ENCODE measurements around the gene UBN2. TPM values are rescaled to one million over a fixed set of nuclear protein-coding genes. Genes with fewer than 3 reads are reported as not detected.

Gene UBN2
- total and polyA plus RNA-seq, 2 of the 13 experiments (the other 11 are each of a cell fraction or from before 2014, with no cell fraction given), result 5.6 to 5.7 TPM

DNA sequence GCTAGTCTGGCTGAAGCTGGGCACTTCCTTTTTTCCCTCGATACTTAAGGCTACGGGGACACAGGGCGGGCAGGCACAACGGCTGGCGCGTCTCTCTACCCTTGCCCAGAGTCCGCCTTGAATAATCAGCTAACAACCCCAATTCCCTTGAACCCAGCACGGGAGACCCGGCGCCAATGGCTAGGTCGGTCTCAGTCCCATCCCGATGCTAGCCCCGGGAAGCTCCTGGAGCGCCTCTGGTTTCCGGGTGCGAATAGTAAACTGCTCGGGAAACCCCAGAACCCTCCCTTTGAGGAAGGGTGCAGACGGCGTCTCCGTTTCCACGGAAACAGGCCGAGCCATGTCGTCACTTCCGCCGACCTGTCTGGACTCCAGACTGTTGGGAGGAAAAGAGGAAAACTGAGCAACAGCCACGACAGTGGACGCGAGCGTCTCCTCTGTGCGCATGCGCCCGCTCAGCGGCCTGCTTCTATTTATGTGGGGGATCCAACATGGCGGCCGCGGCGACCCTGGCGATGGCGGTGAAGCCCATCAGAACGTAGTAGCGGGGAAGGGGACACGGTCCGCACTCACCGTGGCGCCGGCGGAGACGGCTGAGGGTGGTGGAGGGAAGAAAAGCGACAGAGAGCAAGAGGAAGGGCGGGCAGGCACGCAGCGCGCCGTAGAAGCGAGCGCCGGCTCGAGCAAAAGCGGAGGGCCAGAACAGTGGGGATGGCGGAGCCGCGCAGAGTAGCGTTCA, at the start of gene UBN2 (continued):
- TF ChIP-seq, protein P1, sequence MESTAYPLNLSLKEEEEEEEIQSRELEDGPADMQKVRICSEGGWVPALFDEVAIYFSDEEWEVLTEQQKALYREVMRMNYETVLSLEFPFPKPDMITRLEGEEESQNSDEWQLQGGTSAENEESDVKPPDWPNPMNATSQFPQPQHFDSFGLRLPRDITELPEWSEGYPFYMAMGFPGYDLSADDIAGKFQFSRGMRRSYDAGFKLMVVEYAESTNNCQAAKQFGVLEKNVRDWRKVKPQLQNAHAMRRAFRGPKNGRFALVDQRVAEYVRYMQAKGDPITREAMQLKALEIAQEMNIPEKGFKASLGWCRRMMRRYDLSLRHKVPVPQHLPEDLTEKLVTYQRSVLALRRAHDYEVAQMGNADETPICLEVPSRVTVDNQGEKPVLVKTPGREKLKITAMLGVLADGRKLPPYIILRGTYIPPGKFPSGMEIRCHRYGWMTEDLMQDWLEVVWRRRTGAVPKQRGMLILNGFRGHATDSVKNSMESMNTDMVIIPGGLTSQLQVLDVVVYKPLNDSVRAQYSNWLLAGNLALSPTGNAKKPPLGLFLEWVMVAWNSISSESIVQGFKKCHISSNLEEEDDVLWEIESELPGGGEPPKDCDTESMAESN (CRISPR knock-in tag; conservative IDR thresholded peaks at IDR 0.05), result peak; percentile 76
- TF ChIP-seq NKX3-1 (CRISPR knock-in tag; IDR thresholded peaks at IDR 0.05) (0 out of 2 replicates have a peak, but pooled peaks have one; percentile 65), ZNF605 (CRISPR knock-in tag; IDR thresholded peaks at IDR 0.05) (peak; percentile 90), ZMYM4 (CRISPR knock-in tag; IDR thresholded peaks at IDR 0.05) (peak; percentile 60; the same call in 1 of the 2 replicates), PITX1 (CRISPR knock-in tag; IDR thresholded peaks at IDR 0.05) (peak; percentile 11; the same call in 1 of the 2 replicates), HOXA3 (CRISPR knock-in tag; IDR thresholded peaks at IDR 0.05) (peak; percentile 94), NFE2L2 (IDR thresholded peaks at IDR 0.05; ENCODE audit: low read length) (no peak), MED13 (CRISPR knock-in tag; IDR thresholded peaks at IDR 0.05) (peak; percentile 75), TBL1XR1 (IDR thresholded peaks at IDR 0.05; ENCODE audit: borderline replicate concordance, low read length, partially characterized antibody) (no peak), KMT2B (CRISPR knock-in tag; IDR thresholded peaks at IDR 0.05) (peak; percentile 88), ZBTB21 (CRISPR knock-in tag; IDR thresholded peaks at IDR 0.05) (peak; percentile 75), HMG20A (CRISPR knock-in tag; IDR thresholded peaks at IDR 0.05; ENCODE audit: borderline replicate concordance) (no peak), TBX2 (CRISPR knock-in tag; IDR thresholded peaks at IDR 0.05; ENCODE audit: borderline replicate concordance) (peak; percentile 56; the same call in 1 of the 2 replicates), MXD4 (CRISPR knock-in tag; IDR thresholded peaks at IDR 0.05) (peak; percentile 82), ZFP36 (IDR thresholded peaks at IDR 0.05; ENCODE audit: borderline replicate concordance, low read depth, low read length, partially characterized antibody) (no peak), ZFP41 (CRISPR knock-in tag; IDR thresholded peaks at IDR 0.05; ENCODE audit: borderline replicate concordance) (no peak), ETV5 (CRISPR knock-in tag; IDR thresholded peaks at IDR 0.05; ENCODE audit: borderline replicate concordance) (peak; percentile 75; the same call in 1 of the 2 replicates)
- TF ChIP-seq, protein P2, sequence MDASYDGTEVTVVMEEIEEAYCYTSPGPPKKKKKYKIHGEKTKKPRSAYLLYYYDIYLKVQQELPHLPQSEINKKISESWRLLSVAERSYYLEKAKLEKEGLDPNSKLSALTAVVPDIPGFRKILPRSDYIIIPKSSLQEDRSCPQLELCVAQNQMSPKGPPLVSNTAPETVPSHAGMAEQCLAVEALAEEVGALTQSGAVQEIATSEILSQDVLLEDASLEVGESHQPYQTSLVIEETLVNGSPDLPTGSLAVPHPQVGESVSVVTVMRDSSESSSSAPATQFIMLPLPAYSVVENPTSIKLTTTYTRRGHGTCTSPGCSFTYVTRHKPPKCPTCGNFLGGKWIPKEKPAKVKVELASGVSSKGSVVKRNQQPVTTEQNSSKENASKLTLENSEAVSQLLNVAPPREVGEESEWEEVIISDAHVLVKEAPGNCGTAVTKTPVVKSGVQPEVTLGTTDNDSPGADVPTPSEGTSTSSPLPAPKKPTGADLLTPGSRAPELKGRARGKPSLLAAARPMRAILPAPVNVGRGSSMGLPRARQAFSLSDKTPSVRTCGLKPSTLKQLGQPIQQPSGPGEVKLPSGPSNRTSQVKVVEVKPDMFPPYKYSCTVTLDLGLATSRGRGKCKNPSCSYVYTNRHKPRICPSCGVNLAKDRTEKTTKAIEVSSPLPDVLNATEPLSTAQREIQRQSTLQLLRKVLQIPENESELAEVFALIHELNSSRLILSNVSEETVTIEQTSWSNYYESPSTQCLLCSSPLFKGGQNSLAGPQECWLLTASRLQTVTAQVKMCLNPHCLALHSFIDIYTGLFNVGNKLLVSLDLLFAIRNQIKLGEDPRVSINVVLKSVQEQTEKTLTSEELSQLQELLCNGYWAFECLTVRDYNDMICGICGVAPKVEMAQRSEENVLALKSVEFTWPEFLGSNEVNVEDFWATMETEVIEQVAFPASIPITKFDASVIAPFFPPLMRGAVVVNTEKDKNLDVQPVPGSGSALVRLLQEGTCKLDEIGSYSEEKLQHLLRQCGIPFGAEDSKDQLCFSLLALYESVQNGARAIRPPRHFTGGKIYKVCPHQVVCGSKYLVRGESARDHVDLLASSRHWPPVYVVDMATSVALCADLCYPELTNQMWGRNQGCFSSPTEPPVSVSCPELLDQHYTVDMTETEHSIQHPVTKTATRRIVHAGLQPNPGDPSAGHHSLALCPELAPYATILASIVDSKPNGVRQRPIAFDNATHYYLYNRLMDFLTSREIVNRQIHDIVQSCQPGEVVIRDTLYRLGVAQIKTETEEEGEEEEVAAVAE (CRISPR knock-in tag; IDR thresholded peaks at IDR 0.05; ENCODE audit: borderline replicate concordance), result peak; percentile 45; the same call in 1 of the 2 replicates
- TF ChIP-seq, protein P3, sequence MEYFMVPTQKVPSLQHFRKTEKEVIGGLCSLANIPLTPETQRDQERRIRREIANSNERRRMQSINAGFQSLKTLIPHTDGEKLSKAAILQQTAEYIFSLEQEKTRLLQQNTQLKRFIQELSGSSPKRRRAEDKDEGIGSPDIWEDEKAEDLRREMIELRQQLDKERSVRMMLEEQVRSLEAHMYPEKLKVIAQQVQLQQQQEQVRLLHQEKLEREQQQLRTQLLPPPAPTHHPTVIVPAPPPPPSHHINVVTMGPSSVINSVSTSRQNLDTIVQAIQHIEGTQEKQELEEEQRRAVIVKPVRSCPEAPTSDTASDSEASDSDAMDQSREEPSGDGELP (IDR thresholded peaks at IDR 0.05; ENCODE audit: borderline replicate concordance, low read depth), result 0 out of 2 replicates have a peak, but pooled peaks have one; percentile 6
- TF ChIP-seq, protein P4, sequence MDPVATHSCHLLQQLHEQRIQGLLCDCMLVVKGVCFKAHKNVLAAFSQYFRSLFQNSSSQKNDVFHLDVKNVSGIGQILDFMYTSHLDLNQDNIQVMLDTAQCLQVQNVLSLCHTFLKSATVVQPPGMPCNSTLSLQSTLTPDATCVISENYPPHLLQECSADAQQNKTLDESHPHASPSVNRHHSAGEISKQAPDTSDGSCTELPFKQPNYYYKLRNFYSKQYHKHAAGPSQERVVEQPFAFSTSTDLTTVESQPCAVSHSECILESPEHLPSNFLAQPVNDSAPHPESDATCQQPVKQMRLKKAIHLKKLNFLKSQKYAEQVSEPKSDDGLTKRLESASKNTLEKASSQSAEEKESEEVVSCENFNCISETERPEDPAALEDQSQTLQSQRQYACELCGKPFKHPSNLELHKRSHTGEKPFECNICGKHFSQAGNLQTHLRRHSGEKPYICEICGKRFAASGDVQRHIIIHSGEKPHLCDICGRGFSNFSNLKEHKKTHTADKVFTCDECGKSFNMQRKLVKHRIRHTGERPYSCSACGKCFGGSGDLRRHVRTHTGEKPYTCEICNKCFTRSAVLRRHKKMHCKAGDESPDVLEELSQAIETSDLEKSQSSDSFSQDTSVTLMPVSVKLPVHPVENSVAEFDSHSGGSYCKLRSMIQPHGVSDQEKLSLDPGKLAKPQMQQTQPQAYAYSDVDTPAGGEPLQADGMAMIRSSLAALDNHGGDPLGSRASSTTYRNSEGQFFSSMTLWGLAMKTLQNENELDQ (CRISPR knock-in tag; IDR thresholded peaks at IDR 0.05; ENCODE audit: borderline replicate concordance), result no peak
